Measurements from ENCODE around the gene RAB20. TPM values are rescaled to one million over a fixed set of nuclear protein-coding genes. Genes with fewer than 3 reads are reported as not detected.
"Not testable (repeated sequence)": the region's sequence is repeated elsewhere in the genome, so short reads cannot be mapped to it uniquely, and the experiment has no call there.

The RAB20 gene
- total RNA-seq, 1 donor from 2014 or later = 2.6 TPM

GRCh38 chr13:110499621-110500281 lies 61.8 kb downstream of the RAB20 start:
- no peaks in the 10 kb centered on the region for H3K79me2 ChIP-seq (ENCODE audit: insufficient read depth, low read length)
- TF ChIP-seq CTCF (IDR thresholded peaks at IDR 0.05; ENCODE audit: insufficient read depth, low read depth, low read length) = no peak
- TF ChIP-seq EZH2 (IDR thresholded peaks at IDR 0.05; ENCODE audit: insufficient read depth, low read length) = no peak
- peak overlapping the region; percentile 63 for H3K4me2 ChIP-seq (ENCODE audit: low read length)
- no peaks in the 10 kb centered on the region for H3K27me3 Mint-ChIP-seq (ENCODE audit: low read depth, unreplicated experiment)
- H3K9ac ChIP-seq (ENCODE audit: low read length) = peak overlapping the region; percentile 51
- H3K4me1 ChIP-seq (ENCODE audit: insufficient read depth, low read length) = peaks cover 26% of the 10 kb centered on the region
- H2AFZ ChIP-seq (ENCODE audit: low read depth, low read length) = no peak overlapping the region
- no peak overlapping the region for H3K4me3 ChIP-seq (ENCODE audit: insufficient read depth, low read depth, low read length)
- peak overlapping the region; percentile 77 for H3K27ac Mint-ChIP-seq (ENCODE audit: unreplicated experiment)
- H3K27me3 ChIP-seq (ENCODE audit: insufficient read depth, low read length) = no peaks in the 10 kb centered on the region
- H3K4me3 Mint-ChIP-seq (ENCODE audit: unreplicated experiment) = no peak overlapping the region
- H3K36me3 Mint-ChIP-seq (ENCODE audit: low read depth, unreplicated experiment) = peaks cover 59% of the 10 kb centered on the region
- peaks cover 67% of the 10 kb centered on the region for H3K36me3 ChIP-seq (ENCODE audit: insufficient read depth, low read length)
- peak overlapping the region; percentile 85 for H3K27ac ChIP-seq (ENCODE audit: low read depth, low read length)
- H3K9me3 ChIP-seq (ENCODE audit: insufficient read depth, low read depth, low read length) = no peaks in the 10 kb centered on the region
- peaks cover 44% of the 10 kb centered on the region for H4K20me1 ChIP-seq (ENCODE audit: insufficient read depth, low read length)
- peak; percentile 84 for DNase-seq (ENCODE audit: low read depth)
- peak; percentile 64 for FAIRE-seq
- H3K4me1 Mint-ChIP-seq (ENCODE audit: low read depth, unreplicated experiment) = peaks cover 20% of the 10 kb centered on the region
- H3K9me3 Mint-ChIP-seq (ENCODE audit: unreplicated experiment) = peaks cover 3% of the 10 kb centered on the region

- TF ChIP-seq CTCF (IDR thresholded peaks at IDR 0.05; ENCODE audit: insufficient read depth, low read depth, low read length) (no peak), EZH2 (IDR thresholded peaks at IDR 0.05; ENCODE audit: insufficient read depth, low read length) (no peak)
- H3K4me3 ChIP-seq (ENCODE audit: insufficient read depth, low read depth, low read length) = no peak overlapping the region
- peaks cover 48% of the 10 kb centered on the region for H4K20me1 ChIP-seq (ENCODE audit: insufficient read depth, low read length)
- no peaks in the 10 kb centered on the region for H3K79me2 ChIP-seq (ENCODE audit: insufficient read depth, low read length)
- Mint-ChIP-seq H3K27ac (ENCODE audit: unreplicated experiment) (peak overlapping the region; percentile 10), H3K36me3 (ENCODE audit: low read depth, unreplicated experiment) (peaks cover 59% of the 10 kb centered on the region), H3K9me3 (ENCODE audit: unreplicated experiment) (peaks cover 3% of the 10 kb centered on the region), H3K4me1 (ENCODE audit: low read depth, unreplicated experiment) (peaks cover 18% of the 10 kb centered on the region), H3K27me3 (ENCODE audit: low read depth, unreplicated experiment) (no peaks in the 10 kb centered on the region), H3K4me3 (ENCODE audit: unreplicated experiment) (no peak overlapping the region)
- H3K4me2 ChIP-seq (ENCODE audit: low read length) = peak overlapping the region; percentile 63
- no peak for DNase-seq (ENCODE audit: low read depth)
- H3K27me3 ChIP-seq (ENCODE audit: insufficient read depth, low read length) = no peaks in the 10 kb centered on the region
- H3K36me3 ChIP-seq (ENCODE audit: insufficient read depth, low read length) = peaks cover 68% of the 10 kb centered on the region
- no peak overlapping the region for H3K27ac ChIP-seq (ENCODE audit: low read depth, low read length)
- no peak overlapping the region for H3K9ac ChIP-seq (ENCODE audit: low read length)
- no peak for FAIRE-seq
- peaks cover 26% of the 10 kb centered on the region for H3K4me1 ChIP-seq (ENCODE audit: insufficient read depth, low read length)
- H2AFZ ChIP-seq (ENCODE audit: low read depth, low read length) = no peak overlapping the region
- no peaks in the 10 kb centered on the region for H3K9me3 ChIP-seq (ENCODE audit: insufficient read depth, low read depth, low read length)
These were observed 62.8 kb downstream of the RAB20 start for GRCh38 chr13:110498765-110499164.

- TF ChIP-seq EZH2 (IDR thresholded peaks at IDR 0.05; ENCODE audit: insufficient read depth, low read length) (no peak), CTCF (IDR thresholded peaks at IDR 0.05; ENCODE audit: insufficient read depth, low read depth, low read length) (no peak)
These were observed 63.2 kb downstream of the RAB20 start for GRCh38 chr13:110498327-110498726.

GRCh38 chr13:110497896-110498295 lies 63.6 kb downstream of the RAB20 start:
- H3K4me3 ChIP-seq (ENCODE audit: insufficient read depth, low read depth, low read length); H3K27me3 Mint-ChIP-seq (ENCODE audit: low read depth, unreplicated experiment); DNase-seq (ENCODE audit: low read depth); H2AFZ ChIP-seq (ENCODE audit: low read depth, low read length); H3K79me2 ChIP-seq (ENCODE audit: insufficient read depth, low read length); H3K9me3 Mint-ChIP-seq (ENCODE audit: unreplicated experiment); H3K9ac ChIP-seq (ENCODE audit: low read length); H3K27ac ChIP-seq (ENCODE audit: low read depth, low read length); H3K4me3 Mint-ChIP-seq (ENCODE audit: unreplicated experiment); H3K4me2 ChIP-seq (ENCODE audit: low read length); FAIRE-seq; H3K27me3 ChIP-seq (ENCODE audit: insufficient read depth, low read length); H3K9me3 ChIP-seq (ENCODE audit: insufficient read depth, low read depth, low read length); H3K27ac Mint-ChIP-seq (ENCODE audit: unreplicated experiment): not testable (repeated sequence)
- peaks cover 56% of the 10 kb centered on the region for H4K20me1 ChIP-seq (ENCODE audit: insufficient read depth, low read length)
- H3K36me3 Mint-ChIP-seq (ENCODE audit: low read depth, unreplicated experiment) = peaks cover 56% of the 10 kb centered on the region
- H3K36me3 ChIP-seq (ENCODE audit: insufficient read depth, low read length) = peaks cover 74% of the 10 kb centered on the region
- H3K4me1 Mint-ChIP-seq (ENCODE audit: low read depth, unreplicated experiment) = peaks cover 16% of the 10 kb centered on the region
- peaks cover 26% of the 10 kb centered on the region for H3K4me1 ChIP-seq (ENCODE audit: insufficient read depth, low read length)

More at GRCh38 chr13:110498327-110498726, 63.2 kb downstream of the RAB20 start:
- Histone ChIP-seq H3K36me3 (ENCODE audit: insufficient read depth, low read length) (peaks cover 71% of the 10 kb centered on the region), H4K20me1 (ENCODE audit: insufficient read depth, low read length) (peaks cover 52% of the 10 kb centered on the region), H3K9ac (ENCODE audit: low read length) (no peak overlapping the region), H3K4me1 (ENCODE audit: insufficient read depth, low read length) (peaks cover 26% of the 10 kb centered on the region), H2AFZ (ENCODE audit: low read depth, low read length) (no peak overlapping the region), H3K27me3 (ENCODE audit: insufficient read depth, low read length) (no peaks in the 10 kb centered on the region), H3K4me2 (ENCODE audit: low read length) (no peak overlapping the region), H3K79me2 (ENCODE audit: insufficient read depth, low read length) (no peaks in the 10 kb centered on the region), H3K27ac (ENCODE audit: low read depth, low read length) (no peak overlapping the region), H3K9me3 (ENCODE audit: insufficient read depth, low read depth, low read length) (no peaks in the 10 kb centered on the region), H3K4me3 (ENCODE audit: insufficient read depth, low read depth, low read length) (no peak overlapping the region)
- peaks cover 57% of the 10 kb centered on the region for H3K36me3 Mint-ChIP-seq (ENCODE audit: low read depth, unreplicated experiment)
- DNase-seq (ENCODE audit: low read depth) (no peak), FAIRE-seq (no peak)
- H3K4me1 Mint-ChIP-seq (ENCODE audit: low read depth, unreplicated experiment) = peaks cover 16% of the 10 kb centered on the region
- H3K4me3 Mint-ChIP-seq (ENCODE audit: unreplicated experiment) = no peak overlapping the region
- peaks cover 3% of the 10 kb centered on the region for H3K9me3 Mint-ChIP-seq (ENCODE audit: unreplicated experiment)
- no peak overlapping the region for H3K27ac Mint-ChIP-seq (ENCODE audit: unreplicated experiment)
- H3K27me3 Mint-ChIP-seq (ENCODE audit: low read depth, unreplicated experiment) = no peaks in the 10 kb centered on the region

All from astrocyte (in vitro differentiated cells and primary cell).